ENCODE measurements around the gene RPS8. TPM values are rescaled to one million over a fixed set of nuclear protein-coding genes. Genes with fewer than 3 reads are reported as not detected.
A peak's percentile ranks its signal among the peaks of the same experiment; 100 is the strongest.
"Not testable (repeated sequence)": the region's sequence is repeated elsewhere in the genome, so short reads cannot be mapped to it uniquely, and the experiment has no call there.

The RPS8 gene
- total RNA-seq, 1 donor from 2014 or later: 674 TPM

DNA sequence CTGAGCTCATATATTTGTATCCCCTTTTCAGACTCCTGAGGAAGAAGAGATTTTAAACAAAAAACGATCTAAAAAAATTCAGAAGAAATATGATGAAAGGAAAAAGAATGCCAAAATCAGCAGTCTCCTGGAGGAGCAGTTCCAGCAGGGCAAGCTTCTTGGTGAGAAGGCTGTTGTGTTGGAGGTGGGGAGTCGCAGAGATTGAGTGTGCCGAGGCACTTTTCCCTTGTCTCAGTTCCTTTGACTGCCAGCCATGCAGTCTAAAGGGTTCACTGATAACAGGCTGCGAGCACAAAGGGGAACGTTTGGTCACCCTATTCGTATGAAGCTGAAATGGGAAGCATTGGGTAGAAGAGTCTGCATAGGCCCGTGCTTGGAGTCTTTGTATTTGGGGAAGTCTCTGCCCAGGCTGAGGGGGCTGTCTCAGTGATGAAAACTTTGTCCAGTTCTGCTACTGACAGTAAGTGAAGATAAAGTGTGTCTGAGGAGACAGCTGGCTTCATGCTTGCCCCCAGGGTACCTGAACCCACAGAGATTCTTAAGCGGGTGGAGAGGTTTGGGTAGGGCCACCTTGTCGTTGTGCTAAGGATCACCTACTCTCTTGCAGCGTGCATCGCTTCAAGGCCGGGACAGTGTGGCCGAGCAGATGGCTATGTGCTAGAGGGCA, 2.8 kb downstream of the RPS8 start:
- DNase-seq (no peak), ATAC-seq (ENCODE audit: poor library complexity) (no peak)
- intact Hi-C loops (cut with DNase I): no loop called here

- ATAC-seq (ENCODE audit: poor library complexity) (no peak), DNase-seq (no peak)
- intact Hi-C loops (cut with DNase I): no loop called here
Observed at GRCh38 chr1:44778705-44779576, 3.6 kb downstream of the RPS8 start.

- intact Hi-C loops (cut with DNase I): loop anchor here (10.0 kb wide), 1 partner anchor 54 kb away; no protein-coding TSS in a partner anchor
- no peak for DNase-seq
- no peak for ATAC-seq (ENCODE audit: poor library complexity)
Observed at GRCh38 chr1:44780583-44781121, 5.3 kb downstream of the RPS8 start.

GRCh38 chr1:44783697-44784093, 8.4 kb downstream of the RPS8 start:
- ATAC-seq (ENCODE audit: poor library complexity) (no peak), DNase-seq (no peak)
- intact Hi-C loops (cut with DNase I): loop anchor here (10.0 kb wide), 1 partner anchor 51 kb away; no protein-coding TSS in a partner anchor

- intact Hi-C loops (cut with DNase I): loop anchor here (5.0 to 10.0 kb wide), 2 partner anchors 50 to 228 kb away; partner anchors contain the start of genes HECTD3 and UROD
- peak; percentile 37 for ATAC-seq (ENCODE audit: poor library complexity)
- DNase-seq: no peak
Observed at GRCh38 chr1:44784094-44785028, 9.0 kb downstream of the RPS8 start.

GRCh38 chr1:44785029-44785380, 9.7 kb downstream of the RPS8 start:
- intact Hi-C loops (cut with DNase I): loop anchor here (5.0 to 10.0 kb wide), 2 partner anchors 50 to 227 kb away; partner anchors contain the start of genes HECTD3 and UROD
- DNase-seq: no peak

DNA sequence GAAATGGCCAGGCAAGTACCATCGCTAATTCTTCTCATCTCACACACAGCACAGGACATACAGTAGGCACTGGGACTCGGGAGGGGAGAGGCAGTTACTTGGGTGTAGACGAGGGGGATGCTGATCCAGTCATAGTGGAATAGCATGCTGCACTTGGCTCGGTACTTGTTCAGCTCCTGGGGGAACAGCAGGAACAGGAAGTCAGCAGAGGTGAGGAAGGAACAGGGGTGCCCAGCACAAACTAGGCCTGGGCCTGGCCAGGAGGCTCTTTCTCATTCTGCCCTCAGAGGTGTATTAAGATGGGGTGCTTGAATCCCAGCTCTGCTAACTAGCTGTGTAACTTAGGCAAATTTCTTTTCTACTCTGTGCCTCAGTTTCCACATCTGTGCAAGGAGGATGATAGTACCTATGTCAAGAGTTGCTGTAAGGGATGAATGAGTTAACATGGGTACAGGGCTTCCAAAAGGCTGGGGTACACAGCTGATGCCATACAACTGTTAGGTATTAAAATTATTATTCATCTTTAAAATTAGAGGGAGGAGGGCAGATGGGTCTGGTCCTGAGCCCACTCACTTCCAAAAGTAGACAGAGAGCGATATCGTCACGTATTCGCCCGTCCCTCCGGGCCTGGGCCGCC, 10.3 kb downstream of the RPS8 start:
- intact Hi-C loops (cut with DNase I): loop anchor here (5.0 to 10.0 kb wide), 2 partner anchors 49 to 227 kb away; partner anchors contain the start of genes HECTD3 and UROD
- no peak for ATAC-seq (ENCODE audit: poor library complexity)

More at GRCh38 chr1:44785029-44785380, 9.7 kb downstream of the RPS8 start:
- ATAC-seq (ENCODE audit: poor library complexity): no peak

GRCh38 chr1:44786138-44786840, 10.9 kb downstream of the RPS8 start:
- peak; percentile 80 for ATAC-seq (ENCODE audit: poor library complexity)
- intact Hi-C loops (cut with DNase I): loop anchor here (5.0 to 10.0 kb wide), 2 partner anchors 49 to 226 kb away; partner anchors contain the start of genes HECTD3 and UROD
- peak; percentile 79 for DNase-seq

More for the DNA sequence above, 10.3 kb downstream of the RPS8 start:
- DNase-seq: no peak

GRCh38 chr1:44786841-44787426, 11.6 kb downstream of the RPS8 start:
- ATAC-seq (ENCODE audit: poor library complexity) (no peak), DNase-seq (no peak)
- intact Hi-C loops (cut with DNase I): loop anchor here (5.0 to 10.0 kb wide), 2 partner anchors 48 to 225 kb away; partner anchors contain the start of genes HECTD3 and UROD

- no peak for ATAC-seq (ENCODE audit: poor library complexity)
- intact Hi-C loops (cut with DNase I): loop anchor here (5.0 to 10.0 kb wide), 2 partner anchors 47 to 225 kb away; partner anchors contain the start of genes HECTD3 and UROD
- no peak for DNase-seq
Observed at GRCh38 chr1:44787506-44787905, 12.2 kb downstream of the RPS8 start.

GRCh38 chr1:44788120-44788860, 12.9 kb downstream of the RPS8 start, which contains the start of gene BEST4:
BEST4 (minus strand) TSS chr1:44788170; CDS start chr1:44787705, 465 bp downstream.
- intact Hi-C loops (cut with DNase I): loop anchor here (5.0 to 10.0 kb wide), 2 partner anchors 47 to 224 kb away; partner anchors contain the start of genes HECTD3 and UROD
- no peak for ATAC-seq (ENCODE audit: poor library complexity)
- DNase-seq: no peak

- no peak for ATAC-seq (ENCODE audit: poor library complexity)
- intact Hi-C loops (cut with DNase I): no loop called here
- DNase-seq: no peak
Observed at GRCh38 chr1:44790968-44791801, 15.8 kb downstream of the RPS8 start.

- DNase-seq: no peak
- intact Hi-C loops (cut with DNase I): no loop called here
- no peak for ATAC-seq (ENCODE audit: poor library complexity)
Observed at GRCh38 chr1:44792736-44793502, 17.6 kb downstream of the RPS8 start.

DNA sequence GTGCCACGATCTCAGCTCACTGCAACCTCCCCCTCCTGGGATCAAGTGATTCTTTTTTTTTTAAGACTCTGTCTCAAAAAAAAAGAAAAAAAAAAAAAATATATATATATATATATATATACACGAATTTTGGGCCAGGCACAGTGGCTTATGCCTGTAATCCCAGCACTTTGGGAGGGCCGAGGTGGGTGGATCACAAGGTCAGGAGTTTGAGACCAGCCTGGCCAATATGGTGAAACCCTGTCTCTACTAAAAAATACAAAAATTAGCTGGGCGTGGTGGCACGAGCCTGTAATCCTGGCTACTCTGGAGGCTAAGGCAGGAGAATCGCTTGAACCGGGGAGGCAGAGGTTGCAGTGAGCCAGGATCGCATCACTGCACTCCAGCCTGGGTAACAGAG, 22.5 kb downstream of the RPS8 start:
- intact Hi-C loops (cut with DNase I); ATAC-seq (ENCODE audit: poor library complexity); DNase-seq: not testable (repeated sequence)
